ENCODE results near the gene ATXN1L.
A peak's percentile ranks its signal among the peaks of the same experiment; 100 is the strongest.
"Not testable (repeated sequence)": the region's sequence is repeated elsewhere in the genome, so short reads cannot be mapped to it uniquely, and the experiment has no call there.

Gene ATXN1L

GRCh38 chr16:71852158-71852557 lies 6.4 kb downstream of the ATXN1L start:
- no peak for DNase-seq (ENCODE audit: low spot score)

- DNase-seq (ENCODE audit: low spot score): no peak
These were observed 6.8 kb downstream of the ATXN1L start for GRCh38 chr16:71852561-71852960.

DNA sequence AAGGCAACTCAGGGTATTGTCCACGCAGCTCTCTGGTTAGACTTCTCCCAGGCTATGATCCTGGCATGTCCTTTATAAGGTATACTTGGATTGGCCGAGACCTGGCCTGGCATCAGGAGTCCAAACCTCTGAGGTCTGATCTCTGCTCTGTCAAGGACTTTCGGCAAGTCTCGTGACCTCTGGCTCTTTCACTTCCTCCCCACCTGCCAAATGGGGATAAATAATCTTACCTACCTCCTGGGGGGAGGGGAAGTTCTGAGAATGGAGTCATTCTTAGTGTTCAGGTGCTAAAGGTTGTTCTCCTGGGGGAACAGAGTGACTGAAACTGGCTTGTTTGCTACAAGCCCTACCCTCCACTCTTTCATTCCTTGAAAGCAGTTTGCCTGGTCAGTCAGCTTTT lies 7.6 kb downstream of the ATXN1L start:
- no peak for DNase-seq (ENCODE audit: low spot score)

DNA sequence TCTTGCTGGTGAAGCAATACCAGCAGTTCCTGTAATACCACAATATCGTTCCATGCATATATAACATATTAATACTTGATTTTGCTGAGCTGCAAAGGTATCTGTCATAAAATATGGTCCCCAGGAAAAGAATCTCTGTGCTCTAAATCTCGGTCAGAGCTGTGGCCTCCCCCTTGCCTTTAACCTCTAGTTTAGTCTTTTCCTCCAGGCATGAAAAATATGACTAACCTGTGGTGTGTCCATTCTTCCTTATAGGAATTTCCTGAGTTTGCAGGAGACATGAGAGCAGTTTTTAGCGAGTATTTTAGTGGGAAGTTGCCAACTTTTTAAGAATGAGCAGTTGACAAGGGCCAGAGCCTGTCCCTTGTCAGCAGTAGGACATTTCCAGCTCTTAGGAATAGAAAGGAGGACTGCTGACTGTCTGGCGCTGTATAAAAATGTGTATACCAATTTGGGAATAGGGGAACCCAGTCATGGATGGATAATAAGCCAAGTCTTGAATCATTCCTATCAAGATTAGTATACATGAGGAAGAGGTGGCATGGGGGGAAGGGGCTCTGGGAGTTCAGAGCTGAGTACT lies 8.7 kb downstream of the ATXN1L start:
- DNase-seq (ENCODE audit: low spot score): no peak

GRCh38 chr16:71855937-71856662 lies 10.3 kb downstream of the ATXN1L start:
- DNase-seq (ENCODE audit: low spot score): no peak

DNA sequence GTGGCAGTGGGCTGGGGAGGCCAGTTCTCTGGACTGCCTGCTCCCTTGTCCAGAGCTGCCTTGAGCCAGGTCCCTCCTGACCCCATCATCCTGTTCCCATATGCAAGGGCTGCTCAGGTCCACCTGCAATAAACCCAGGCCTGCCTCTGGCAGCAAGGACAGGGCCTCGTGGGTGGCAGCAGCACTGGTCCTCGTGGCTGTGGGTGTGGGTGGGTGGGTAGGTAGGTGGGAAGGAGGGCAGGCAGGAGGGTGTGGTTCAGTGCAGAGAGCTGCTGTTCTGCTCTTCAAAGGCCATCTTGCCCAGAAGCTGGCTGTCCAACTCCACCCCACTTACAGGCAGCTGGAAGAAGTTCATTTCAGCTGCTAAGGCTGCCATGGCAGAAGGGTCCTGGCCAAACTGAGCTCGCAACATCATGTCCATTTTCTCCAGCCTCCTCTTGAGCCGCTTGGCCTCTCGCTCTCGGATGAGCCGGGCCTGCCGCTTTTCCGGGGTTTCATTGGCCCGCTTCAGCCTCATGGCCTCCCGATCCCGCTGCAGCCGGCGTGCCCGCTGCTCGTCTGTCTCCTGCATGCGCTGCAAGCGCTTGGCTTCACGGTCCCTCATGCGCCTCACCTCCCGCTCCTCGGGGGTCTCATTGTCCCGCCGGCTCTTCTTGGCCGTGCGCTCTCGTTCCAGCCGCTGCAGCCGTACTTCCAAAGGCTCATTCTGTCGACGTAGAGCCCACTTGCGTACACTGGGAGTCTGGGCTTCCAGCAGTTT lies 14.2 kb downstream of the ATXN1L start:
- no peak for DNase-seq (ENCODE audit: low spot score)

- DNase-seq (ENCODE audit: low spot score): no peak
These were observed 18.2 kb downstream of the ATXN1L start for GRCh38 chr16:71863995-71864394.

GRCh38 chr16:71865173-71865863 lies 19.5 kb downstream of the ATXN1L start:
- no peak for DNase-seq (ENCODE audit: low spot score)

DNA sequence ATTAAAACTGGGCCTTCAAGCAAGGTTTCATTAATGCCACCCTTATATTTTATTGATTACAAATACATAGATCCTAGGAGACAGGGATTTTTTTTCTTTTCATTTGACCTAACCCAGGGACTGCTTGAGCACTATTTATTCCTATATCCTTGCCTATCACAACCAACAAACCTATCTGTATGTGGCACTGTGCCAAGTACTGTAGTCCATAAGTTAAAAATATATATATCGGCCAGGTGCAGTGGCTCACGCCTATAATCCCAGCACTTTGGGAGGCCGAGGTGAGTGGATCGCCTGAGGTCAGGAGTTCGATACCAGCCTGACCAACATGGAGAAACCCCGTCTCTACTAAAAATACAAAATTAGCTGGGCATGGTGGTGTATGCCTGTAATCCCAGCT lies 21.4 kb downstream of the ATXN1L start:
- DNase-seq (ENCODE audit: low spot score): not testable (repeated sequence)

DNA sequence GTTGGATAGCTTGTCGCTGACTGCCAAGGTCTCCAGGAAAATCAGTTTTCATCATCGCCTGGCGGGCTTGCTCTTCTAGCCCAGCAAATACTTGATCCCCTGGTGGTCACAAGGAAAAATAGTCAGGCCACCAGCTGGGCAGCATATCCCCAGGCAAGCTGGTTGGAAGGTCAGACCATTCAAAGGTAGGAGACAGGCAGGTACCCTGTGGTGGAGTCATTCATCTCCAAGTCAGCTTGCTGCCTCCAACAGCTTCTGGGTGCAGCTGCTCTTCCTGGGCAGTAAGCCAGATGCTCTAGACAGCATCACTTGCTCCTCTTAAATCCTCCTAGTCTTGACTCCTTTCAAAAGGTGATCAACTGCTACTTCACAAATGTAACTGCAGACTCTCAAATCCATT lies 22.2 kb downstream of the ATXN1L start:
- no peak for DNase-seq (ENCODE audit: low spot score)

- no peak for DNase-seq (ENCODE audit: low spot score)
These were observed 23.3 kb downstream of the ATXN1L start for GRCh38 chr16:71869089-71869488.

- no peak for DNase-seq (ENCODE audit: low spot score)
These were observed 25.0 kb downstream of the ATXN1L start for GRCh38 chr16:71870818-71871217.

- DNase-seq (ENCODE audit: low spot score): no peak
These were observed 27.4 kb downstream of the ATXN1L start for GRCh38 chr16:71873199-71873598.

DNA sequence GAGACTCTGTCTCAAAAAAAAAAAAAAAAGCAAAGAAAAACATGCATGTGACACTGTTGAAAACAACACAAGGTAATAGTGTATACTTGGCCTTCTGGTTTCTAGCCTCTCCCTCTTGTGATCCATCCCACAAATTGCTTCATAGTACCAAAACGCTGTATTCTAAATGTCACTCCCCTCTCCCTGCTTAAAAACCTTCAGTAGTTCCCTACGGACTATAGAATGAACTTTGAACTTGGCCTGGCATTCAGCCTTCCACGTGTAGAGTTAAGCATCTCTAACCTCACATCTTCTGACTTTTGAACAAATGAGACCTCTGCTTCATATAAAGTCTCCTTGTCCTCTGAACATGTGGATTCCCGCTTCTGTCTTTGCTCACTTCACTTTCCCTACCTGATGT lies 33.1 kb downstream of the ATXN1L start:
- DNase-seq (ENCODE audit: low spot score): no peak

DNA sequence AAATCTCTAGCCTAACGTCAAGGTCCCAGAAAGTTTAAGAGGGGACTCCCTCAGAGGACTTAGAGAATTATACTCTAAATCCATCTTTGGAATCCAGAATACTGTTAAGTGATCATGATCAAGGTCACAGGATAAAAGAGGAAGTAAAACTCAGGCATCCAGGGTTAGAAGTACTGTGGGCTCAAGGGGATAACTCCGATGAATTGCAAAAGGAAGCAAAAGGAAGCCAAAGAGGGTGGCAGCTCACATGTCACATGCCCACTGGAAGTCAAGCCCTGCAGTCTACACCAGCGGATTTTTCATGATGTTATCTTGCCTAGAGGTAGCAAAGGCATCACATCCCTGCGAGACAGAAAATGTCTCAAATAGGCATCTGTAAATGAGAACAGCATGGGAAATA lies 34.4 kb downstream of the ATXN1L start:
- DNase-seq (ENCODE audit: low spot score): no peak

- DNase-seq (ENCODE audit: low spot score): peak; percentile 79
These were observed 36.9 kb downstream of the ATXN1L start for GRCh38 chr16:71882505-71883167.

- peak; percentile 47 for DNase-seq (ENCODE audit: low spot score)
These were observed 37.5 kb downstream of the ATXN1L start for GRCh38 chr16:71883168-71883848.

- peak; percentile 89 for DNase-seq (ENCODE audit: low spot score)
These were observed 38.3 kb downstream of the ATXN1L start, which contains the start of gene ZNF821 for GRCh38 chr16:71883849-71884638. Gene ZNF821, minus strand, starts transcription at chr16:71884182. Its CDS starts 4,236 bp downstream, at chr16:71879946.

DNA sequence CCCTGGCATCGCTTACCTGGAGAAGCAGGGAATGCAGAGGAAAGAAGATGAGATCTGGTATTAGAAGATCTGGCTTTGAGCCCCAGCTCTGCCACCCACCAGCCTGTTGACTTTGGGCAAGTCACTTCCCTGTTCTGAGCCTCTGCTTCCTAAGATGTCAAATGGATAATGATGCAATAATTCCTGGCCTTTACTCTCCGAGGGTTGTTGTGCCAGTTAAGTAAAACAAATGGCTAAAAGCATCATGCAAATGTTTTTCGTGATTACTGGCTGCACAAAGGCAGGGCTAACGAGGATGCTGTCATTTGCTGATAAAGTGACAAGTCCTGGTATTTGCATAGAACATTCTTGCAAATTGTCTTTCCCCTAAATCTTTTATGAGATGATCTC lies 39.5 kb downstream of the ATXN1L start:
- no peak for DNase-seq (ENCODE audit: low spot score)

DNA sequence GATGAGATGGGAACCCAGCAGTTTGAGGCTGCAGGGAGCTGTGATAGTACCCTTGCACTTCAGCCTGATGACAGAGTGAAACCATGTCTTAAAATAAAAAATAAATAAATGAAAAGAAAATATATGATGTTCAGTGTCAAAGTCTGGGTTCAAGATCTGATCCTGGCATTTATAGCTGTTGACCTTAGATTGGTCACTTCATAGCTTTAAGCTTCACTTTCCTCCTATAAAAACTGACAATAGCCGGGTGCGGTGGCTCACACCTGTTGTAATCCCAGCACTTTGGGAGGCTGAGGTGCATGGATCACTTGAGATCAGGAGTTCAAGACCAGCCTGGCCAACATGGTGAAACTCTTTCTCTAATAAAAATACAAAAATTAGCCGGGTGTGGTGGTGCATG lies 43.4 kb downstream of the ATXN1L start:
- no peak for DNase-seq (ENCODE audit: low spot score)
